Ectodermal cell (in vitro differentiated cells): ENCODE measurements around the gene EFEMP2.
"Not testable (repeated sequence)": the region's sequence is repeated elsewhere in the genome, so short reads cannot be mapped to it uniquely, and the experiment has no call there.

Experiments used
- H3K27ac ChIP-seq: 2 replicates; pipeline ENCODE4 v1.7.0; 2013; ENCODE audit warnings: mild to moderate bottlenecking, low read depth, low read length; ENCODE audit not compliant: insufficient read depth, poor library complexity, severe bottlenecking
- H3K27me3 ChIP-seq: 2 replicates; pipeline ENCODE4 v1.7.0; 2013; ENCODE audit warnings: mild to moderate bottlenecking, low read length; ENCODE audit not compliant: insufficient read depth, control insufficient read depth, poor library complexity, severe bottlenecking
- H3K36me3 ChIP-seq: one replicate; pipeline ENCODE4 v1.7.0; 2013; ENCODE audit warnings: low read length; ENCODE audit not compliant: control insufficient read depth, insufficient read depth
- H3K4me1 ChIP-seq: one replicate; pipeline ENCODE4 v1.7.0; 2013; ENCODE audit warnings: low read length; ENCODE audit not compliant: control insufficient read depth, insufficient read depth
- H3K4me3 ChIP-seq: 2 replicates; pipeline ENCODE4 v1.7.0; 2013; ENCODE audit warnings: low read depth, low read length, control low read depth; ENCODE audit not compliant: insufficient read depth
- H3K9me3 ChIP-seq: 2 replicates; pipeline ENCODE4 v1.7.0; 2013; ENCODE audit warnings: mild to moderate bottlenecking, low read length, moderate library complexity; ENCODE audit not compliant: control insufficient read depth
- WGBS, 2 experiments: methylation state at CpG; one replicate each; pipeline ENCODE4 v1.1.7; 2013; ENCODE audit warnings: missing lambda C conversion rate in 2 of 2; 5-methylcytosine and 5-hydroxymethylcytosine counted together

The EFEMP2 gene

DNA sequence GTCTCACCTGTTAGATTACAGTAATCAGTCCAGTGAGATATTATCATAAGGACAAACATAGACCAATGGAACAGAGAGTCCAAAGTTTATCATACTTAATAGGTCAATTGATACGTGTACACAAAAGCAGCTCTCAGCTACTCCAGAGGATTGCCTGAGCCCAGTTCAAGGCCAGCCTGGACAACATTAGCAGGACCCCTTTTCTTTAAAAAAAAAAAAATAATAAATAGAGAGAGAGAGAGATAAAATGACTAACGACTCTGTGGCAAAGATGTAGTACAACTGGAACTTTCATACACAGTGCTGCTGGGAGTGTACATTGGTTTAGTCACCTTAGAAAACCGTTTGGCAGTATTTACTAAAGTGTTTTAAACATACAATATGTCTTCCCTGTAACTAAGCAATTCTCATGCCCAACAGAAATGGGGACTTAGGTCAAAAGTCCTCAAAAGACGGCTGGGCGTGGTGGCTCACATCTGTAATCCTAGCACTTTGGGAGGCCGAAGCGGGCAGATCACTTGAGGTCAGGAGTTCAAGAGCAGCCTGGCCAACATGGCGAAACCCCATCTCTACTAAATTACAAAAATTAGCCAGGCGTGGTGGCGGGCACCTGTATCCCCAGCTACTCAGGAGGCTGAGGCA, 28.2 kb downstream of the EFEMP2 start:
- H3K27ac ChIP-seq = no peak overlapping the region
- H3K36me3 ChIP-seq = no peaks in the 10 kb centered on the region
- no peaks in the 10 kb centered on the region for H3K27me3 ChIP-seq
- 90 to 93% methylated on average over 10 of the region's 10 CpGs for WGBS, 2 experiments
- no peak overlapping the region for H3K4me3 ChIP-seq
- H3K4me1 ChIP-seq = no peaks in the 10 kb centered on the region
- no peaks in the 10 kb centered on the region for H3K9me3 ChIP-seq

DNA sequence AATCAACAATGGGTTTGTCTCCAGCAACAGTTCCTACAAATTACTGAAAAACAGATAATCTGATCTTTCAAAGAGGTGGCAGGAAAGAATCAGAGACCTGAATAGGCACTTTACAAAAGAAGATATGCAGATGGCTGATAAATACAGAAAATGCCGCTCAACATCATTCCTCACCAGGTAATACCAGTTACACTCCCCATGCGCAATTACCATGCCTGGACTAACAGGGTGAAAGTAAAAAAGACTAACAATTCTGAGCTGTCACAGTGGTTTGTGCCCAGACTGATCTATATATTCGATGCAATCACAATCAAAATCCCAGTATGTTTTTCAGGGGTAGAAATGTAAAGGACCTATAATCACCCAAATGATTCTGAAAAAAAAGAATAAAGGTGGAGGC, 28.8 kb downstream of the EFEMP2 start:
- Histone ChIP-seq H3K27ac (no peak overlapping the region), H3K36me3 (no peaks in the 10 kb centered on the region), H3K4me1 (no peaks in the 10 kb centered on the region), H3K9me3 (no peaks in the 10 kb centered on the region), H3K4me3 (no peak overlapping the region), H3K27me3 (no peaks in the 10 kb centered on the region)
- 89 to 92% methylated on average over 3 of the region's 3 CpGs for WGBS, 2 experiments

DNA sequence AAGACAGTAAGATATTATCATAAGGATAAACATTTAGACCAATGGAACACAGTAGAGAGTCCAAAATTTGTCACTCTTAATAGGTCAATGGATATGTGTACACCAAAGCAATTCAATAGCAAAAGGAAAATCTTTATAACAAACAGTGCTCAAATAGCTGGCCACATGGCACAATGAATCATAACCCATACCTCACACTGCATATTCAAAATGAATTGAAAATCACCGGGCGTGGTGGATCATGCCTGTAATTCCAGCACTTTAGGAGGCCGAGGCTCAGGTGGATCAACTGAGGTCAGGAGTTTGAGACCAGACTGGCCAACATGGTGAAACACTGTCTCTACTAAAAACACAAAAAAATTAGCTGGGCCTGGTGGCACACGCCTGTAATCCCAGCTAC, 30.5 kb downstream of the EFEMP2 start:
- WGBS, 2 experiments = 90 to 95% methylated on average over 4 of the region's 4 CpGs
- H3K9me3 ChIP-seq = no peaks in the 10 kb centered on the region
- no peak overlapping the region for H3K4me3 ChIP-seq
- H3K27ac ChIP-seq = no peak overlapping the region
- H3K36me3 ChIP-seq = no peaks in the 10 kb centered on the region
- H3K4me1 ChIP-seq = no peaks in the 10 kb centered on the region
- no peaks in the 10 kb centered on the region for H3K27me3 ChIP-seq

DNA sequence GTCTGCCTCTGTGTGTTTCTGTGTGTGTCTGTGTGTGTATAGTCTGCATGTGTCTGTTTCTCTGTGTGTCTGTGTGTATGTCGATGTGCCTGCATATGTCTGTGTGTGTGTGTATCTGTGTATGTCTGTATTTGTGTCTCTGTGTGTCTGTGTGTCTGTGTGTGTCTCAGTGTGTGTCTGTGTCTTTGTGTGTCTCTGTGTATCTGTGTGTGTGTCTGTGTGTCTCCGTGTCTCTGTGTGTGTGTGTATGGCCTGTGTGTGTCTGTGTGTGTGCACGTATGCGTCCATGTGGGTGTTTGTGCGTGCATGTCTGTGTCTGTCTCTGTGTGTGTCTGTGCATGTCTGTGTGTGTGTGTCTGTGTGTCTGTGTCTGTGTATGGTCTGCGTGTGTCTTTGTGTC, 38.4 kb downstream of the EFEMP2 start:
- WGBS, 2 experiments = 66 to 67% methylated on average over 6 of the region's 6 CpGs
- Histone ChIP-seq H3K27ac (no peak overlapping the region), H3K9me3 (no peaks in the 10 kb centered on the region), H3K36me3 (no peaks in the 10 kb centered on the region), H3K4me3 (peak overlapping the region; percentile 64), H3K4me1 (peaks cover 9% of the 10 kb centered on the region), H3K27me3 (peaks cover 11% of the 10 kb centered on the region)

DNA sequence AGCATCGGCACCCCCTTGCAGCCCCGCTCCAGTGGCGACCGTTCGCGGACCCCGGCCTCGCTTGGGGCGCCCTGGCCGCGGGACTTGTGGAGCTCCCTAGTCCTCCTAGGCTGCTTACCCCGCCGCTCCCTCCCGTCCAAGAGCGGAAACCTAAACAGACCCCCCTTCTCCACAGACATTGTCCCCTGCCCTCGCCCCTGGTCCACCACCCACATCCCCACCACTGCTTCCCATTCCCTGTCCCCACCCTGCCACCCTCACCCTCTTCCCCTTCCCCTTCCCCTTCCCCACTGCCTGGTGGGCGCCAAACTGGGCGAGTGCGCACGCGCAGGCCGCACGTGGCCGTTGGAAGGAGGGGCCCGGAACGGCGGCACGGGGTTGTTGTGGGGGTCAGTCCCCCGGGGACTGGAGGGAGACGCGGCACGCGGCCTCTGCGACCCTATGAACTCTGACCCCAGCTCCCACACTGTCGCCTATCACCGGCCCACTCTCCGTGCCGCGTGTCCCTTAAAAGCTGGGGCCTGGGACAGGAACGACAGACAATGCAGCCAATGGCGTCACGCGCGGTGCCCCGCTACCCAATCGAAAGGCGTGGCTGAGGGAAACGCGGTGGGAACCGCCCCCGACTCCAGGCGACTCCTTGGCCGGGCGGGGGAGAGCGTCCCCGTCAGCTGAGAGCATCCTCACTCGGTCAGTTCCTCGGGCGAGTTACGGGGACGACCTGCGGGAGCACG, 39.1 kb downstream of the EFEMP2 start, which contains the start of gene SNX32:
Gene SNX32 (plus strand): TSS at position 667 of the 734 bp plus-strand sequence. CDS start 103 bp downstream, outside the sequence.
- peak within 1 kb of the TSS; percentile 62 for H3K27ac ChIP-seq
- peaks cover 9% of the 10 kb centered on the region for H3K4me1 ChIP-seq
- H3K9me3 ChIP-seq = no peaks in the 10 kb centered on the region
- 1% methylated on average over 63 of the region's 63 CpGs for WGBS, 2 experiments
- no peaks in the 10 kb centered on the region for H3K36me3 ChIP-seq
- H3K4me3 ChIP-seq = peak within 1 kb of the TSS; percentile 64
- peaks cover 11% of the 10 kb centered on the region for H3K27me3 ChIP-seq

DNA sequence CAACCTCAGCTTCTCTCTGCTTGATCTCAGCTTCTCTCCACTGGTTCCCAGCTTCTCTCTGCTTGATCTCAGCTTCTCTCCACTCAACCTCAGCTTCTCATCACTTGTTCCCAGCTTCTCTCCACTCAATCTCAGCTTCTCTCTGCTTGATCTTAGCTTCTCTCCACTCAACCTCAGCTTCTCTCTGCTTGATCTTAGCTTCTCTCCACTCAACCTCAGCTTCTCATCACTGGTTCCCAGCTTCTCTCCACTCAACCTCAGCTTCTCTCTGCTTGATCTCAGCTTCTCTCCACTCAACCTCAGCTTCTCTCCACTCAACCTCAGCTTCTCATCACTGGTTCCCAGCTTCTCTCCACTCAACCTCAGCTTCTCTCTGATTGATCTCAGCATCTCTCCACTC, 40.4 kb downstream of the EFEMP2 start:
- H3K27ac ChIP-seq, H3K4me3 ChIP-seq, H3K9me3 ChIP-seq, H3K4me1 ChIP-seq, H3K36me3 ChIP-seq: not testable (repeated sequence)
- H3K27me3 ChIP-seq = peaks cover 11% of the 10 kb centered on the region

DNA sequence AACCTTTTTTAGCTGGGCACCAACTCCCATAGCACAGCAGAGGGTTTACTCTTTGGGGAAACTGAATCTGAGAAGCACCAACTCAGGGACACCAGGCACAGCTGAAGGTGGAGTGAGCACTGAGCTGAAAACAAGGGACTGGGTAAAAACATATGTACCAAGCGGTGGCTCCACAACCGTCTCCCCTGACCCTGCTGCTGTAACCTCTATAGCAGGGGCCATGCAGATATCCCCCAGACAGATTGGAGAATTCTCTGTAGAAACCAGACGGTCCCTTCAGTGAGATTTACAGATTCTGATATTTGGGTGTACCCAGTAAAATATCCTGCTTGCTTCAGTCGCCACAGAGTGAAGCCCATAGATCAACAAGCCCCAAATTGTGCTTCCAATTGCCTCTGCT, 43.1 kb downstream of the EFEMP2 start:
- no peak overlapping the region for H3K4me3 ChIP-seq
- no peak overlapping the region for H3K27ac ChIP-seq
- 72 to 75% methylated on average over 4 of the region's 4 CpGs for WGBS, 2 experiments
- peaks cover 11% of the 10 kb centered on the region for H3K27me3 ChIP-seq
- H3K9me3 ChIP-seq = no peaks in the 10 kb centered on the region
- peaks cover 9% of the 10 kb centered on the region for H3K4me1 ChIP-seq
- H3K36me3 ChIP-seq = no peaks in the 10 kb centered on the region

DNA sequence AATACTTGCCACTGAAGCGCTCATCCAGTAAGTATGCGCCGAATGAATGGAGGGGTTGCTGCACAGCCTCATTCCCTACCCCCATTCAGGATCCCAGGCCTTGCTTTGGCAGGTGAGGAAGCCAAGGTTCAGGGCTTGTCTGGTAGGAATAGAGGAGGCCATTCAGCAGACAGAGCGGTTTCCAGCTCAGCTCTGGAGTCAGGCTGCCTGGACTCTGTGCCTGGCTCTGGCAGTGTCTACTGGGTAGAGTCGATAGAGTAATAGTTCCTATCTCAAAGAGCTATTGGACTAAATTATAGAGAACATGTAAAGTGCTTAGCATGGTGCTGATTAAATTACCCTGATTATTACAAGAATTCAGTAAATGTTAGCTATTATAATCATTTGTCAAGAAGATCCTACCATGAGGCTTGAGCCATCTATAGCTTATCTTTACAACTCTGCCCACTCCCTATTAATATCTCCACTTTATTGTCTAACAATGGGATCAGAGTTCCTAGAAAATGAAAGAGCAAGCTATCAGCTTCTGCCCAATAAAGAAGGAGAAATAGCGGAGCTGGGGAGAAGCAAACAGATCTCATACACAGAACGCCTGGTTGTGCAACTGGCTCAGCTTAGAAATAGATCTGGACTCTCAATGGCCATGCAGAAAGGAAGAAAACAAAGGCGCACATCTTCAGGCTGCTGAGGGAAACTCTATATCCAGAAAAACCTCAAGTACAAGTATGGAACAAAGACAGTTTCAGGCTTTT, 45.4 kb downstream of the EFEMP2 start:
- peaks cover under 1% of the 10 kb centered on the region for H3K27me3 ChIP-seq
- H3K27ac ChIP-seq = no peak overlapping the region
- no peaks in the 10 kb centered on the region for H3K4me1 ChIP-seq
- no peaks in the 10 kb centered on the region for H3K9me3 ChIP-seq
- H3K36me3 ChIP-seq = no peaks in the 10 kb centered on the region
- 94 to 96% methylated on average over 8 of the region's 8 CpGs for WGBS, 2 experiments
- no peak overlapping the region for H3K4me3 ChIP-seq

DNA sequence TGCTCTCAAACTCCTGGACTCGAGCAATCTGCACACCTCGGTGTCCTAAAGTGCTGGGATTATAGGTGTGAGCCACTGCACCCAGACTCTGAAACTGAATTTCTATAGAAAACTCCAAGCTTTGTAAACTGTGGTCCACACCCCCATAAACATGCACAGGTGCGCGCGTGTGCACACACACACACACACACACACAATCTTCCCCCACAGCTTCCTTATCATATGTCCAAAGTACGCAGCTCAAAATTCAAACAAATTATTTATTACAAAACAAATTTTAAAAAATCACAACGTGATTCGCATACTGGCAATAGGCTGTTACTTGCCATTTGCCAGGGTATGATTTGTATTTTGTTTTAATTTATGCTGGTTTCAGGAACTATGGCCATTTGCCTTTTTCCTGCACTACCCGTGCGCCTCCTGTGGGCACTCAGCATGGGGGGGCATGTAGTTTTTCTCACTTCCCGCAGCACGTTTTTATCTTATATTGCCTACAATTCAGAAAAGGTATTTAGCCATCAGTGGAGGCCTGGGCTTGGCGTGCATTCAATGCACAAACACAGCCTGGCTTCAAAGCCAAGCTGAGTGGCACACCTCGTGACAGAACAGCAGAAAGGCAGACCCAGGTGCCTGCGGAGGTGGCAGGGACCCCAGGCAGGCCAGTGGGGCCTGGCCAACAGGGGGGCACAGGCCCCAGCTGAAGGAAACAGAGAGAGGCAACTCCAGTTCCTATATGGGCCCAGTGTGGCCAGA, 49.6 kb downstream of the EFEMP2 start:
- Histone ChIP-seq H3K4me1 (no peaks in the 10 kb centered on the region), H3K27ac (no peak overlapping the region), H3K4me3 (no peak overlapping the region), H3K27me3 (peaks cover under 1% of the 10 kb centered on the region), H3K36me3 (no peaks in the 10 kb centered on the region), H3K9me3 (no peaks in the 10 kb centered on the region)
- WGBS, 2 experiments = 87 to 91% methylated on average over 15 of the region's 15 CpGs

DNA sequence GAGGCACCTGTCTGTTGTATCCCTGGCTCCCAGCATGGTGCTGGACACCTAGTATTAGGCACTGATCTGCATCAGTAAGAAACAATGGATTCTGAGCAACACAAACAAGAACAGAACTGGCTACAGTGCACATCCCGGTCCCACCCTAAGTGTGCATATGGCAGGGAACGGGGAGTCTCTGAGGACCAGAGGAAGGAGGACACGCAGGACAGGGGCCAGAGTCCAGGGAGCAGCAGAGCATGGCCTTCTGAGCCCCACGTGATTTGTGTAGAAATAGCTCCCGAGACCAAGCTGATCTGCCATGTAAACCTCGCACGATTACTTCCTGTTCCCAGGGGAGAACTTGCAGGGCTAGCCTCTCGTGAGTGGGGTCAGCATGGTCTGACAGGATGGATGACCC, 51.5 kb downstream of the EFEMP2 start:
- WGBS, 2 experiments = 83 to 85% methylated on average over 8 of the region's 8 CpGs
- Histone ChIP-seq H3K4me1 (no peaks in the 10 kb centered on the region), H3K9me3 (no peaks in the 10 kb centered on the region), H3K36me3 (no peaks in the 10 kb centered on the region), H3K27me3 (peaks cover 14% of the 10 kb centered on the region), H3K4me3 (no peak overlapping the region), H3K27ac (no peak overlapping the region)
